Mucosa of descending colon (tissue), 3 donors: ENCODE measurements around the gene TFDP1. TPM values are rescaled to one million over a fixed set of nuclear protein-coding genes. Genes with fewer than 3 reads are reported as not detected.
A peak's percentile ranks its signal among the peaks of the same experiment; 100 is the strongest.
"Not testable (repeated sequence)": the region's sequence is repeated elsewhere in the genome, so short reads cannot be mapped to it uniquely, and the experiment has no call there.

ENCODE experiments used
- ATAC-seq: fragments of 200-7000 bp; cut with Tn5 transposase; one replicate; pipeline ENCODE4 v1.9.1; 2020; ENCODE audit warnings: mild to moderate bottlenecking, moderate library complexity
- DNase-seq, 3 donors: peaks; one replicate each; pipeline ENCODE4 v3.0.0-alpha.2; 2020
- H3K36me3 ChIP-seq: fragments of 200-600 bp; one replicate; pipeline ENCODE4 v1.8.0; 2021; ENCODE audit warnings: low read depth, mild to moderate bottlenecking
- H3K4me1 ChIP-seq: fragments of 200-600 bp; one replicate; pipeline ENCODE4 v1.8.0; 2021; ENCODE audit warnings: low read depth, mild to moderate bottlenecking
- H3K4me3 ChIP-seq: fragments of 200-600 bp; one replicate; pipeline ENCODE4 v1.8.0; 2021; ENCODE audit warnings: mild to moderate bottlenecking
- H3K9me3 ChIP-seq: fragments of 200-600 bp; one replicate; pipeline ENCODE4 v1.8.0; 2021; ENCODE audit warnings: mild to moderate bottlenecking
- CTCF ChIP-seq: fragments of 200-600 bp; IDR thresholded peaks from one replicate; pipeline ENCODE4 v1.8.0; 2022; ENCODE audit warnings: antibody characterized with exemption, mild to moderate bottlenecking
- intact Hi-C, 2 donors: fragments of 100-400 bp; cut with DNase I in 1 of 2; cut with micrococcal nuclease in 1 of 2; formaldehyde crosslinking; loops; one replicate each; pipeline versions ENCODE4 v1.11.0 to v1.11.1; 2022; cut with DNase I, micrococcal nuclease
- total RNA-seq, 3 donors: library from RNA; stranded (reverse); fragmentation: NEBNext Ultra II Directional in 2 of 3; extraction: Animal tissue kit (Norgen Biotek cat#: 25700) in 2 of 3; gene quantifications; one replicate each; pipeline versions ENCODE4 v1.2.1 to v1.2.4, GENCODE V29; 2021 to 2023
- donor health status: DM: no; HTN: no; CAD: no; lungs with moderate emphysema.
- donor health status: DM: no; HTN: no; CAD: no.
- donor health status: DM: no; HTN: yes; CAD: no.

The TFDP1 gene
- total RNA-seq, 3 donors from 2014 or later: 52.7 to 66.4 (median 54.3) TPM

- H3K36me3 ChIP-seq: no peaks in the 10 kb centered on the region
- no peak for ATAC-seq
Measured at GRCh38 chr13:113620036-113620796, 35.7 kb downstream of the TFDP1 start.

GRCh38 chr13:113621046-113621445, 36.5 kb downstream of the TFDP1 start:
- Histone ChIP-seq H3K36me3 (no peaks in the 10 kb centered on the region), H3K4me3 (no peak overlapping the region), H3K4me1 (no peaks in the 10 kb centered on the region), H3K9me3 (no peaks in the 10 kb centered on the region)
- no peak for ATAC-seq
- no peak for TF ChIP-seq CTCF
- intact Hi-C loops: no loop called here
- DNase-seq: no peak

More at GRCh38 chr13:113620036-113620796, 35.7 kb downstream of the TFDP1 start:
- no peak for TF ChIP-seq CTCF
- Histone ChIP-seq H3K4me3 (no peak overlapping the region), H3K9me3 (no peaks in the 10 kb centered on the region), H3K4me1 (no peaks in the 10 kb centered on the region)
- intact Hi-C loops: no loop called here
- peak in 1 of 3 donors; percentile 24 for DNase-seq

GRCh38 chr13:113621498-113621897, 36.9 kb downstream of the TFDP1 start:
- DNase-seq, ATAC-seq, H3K9me3 ChIP-seq, H3K36me3 ChIP-seq, H3K4me3 ChIP-seq, intact Hi-C loops, H3K4me1 ChIP-seq: not testable (repeated sequence)

- H3K9me3 ChIP-seq, H3K4me1 ChIP-seq, intact Hi-C loops, H3K36me3 ChIP-seq, DNase-seq, ATAC-seq, H3K4me3 ChIP-seq: not testable (repeated sequence)
Measured at GRCh38 chr13:113621986-113622550, 37.5 kb downstream of the TFDP1 start.

GRCh38 chr13:113622791-113623490, 38.4 kb downstream of the TFDP1 start:
- no peak for DNase-seq
- intact Hi-C loops: no loop called here
- no peak for ATAC-seq
- no peak for TF ChIP-seq CTCF
- Histone ChIP-seq H3K4me1 (no peaks in the 10 kb centered on the region), H3K9me3 (no peaks in the 10 kb centered on the region), H3K4me3 (no peak overlapping the region), H3K36me3 (no peaks in the 10 kb centered on the region)

- ATAC-seq: no peak
Measured at GRCh38 chr13:113623491-113624234, 39.1 kb downstream of the TFDP1 start.

More at GRCh38 chr13:113623491-113624234, 39.1 kb downstream of the TFDP1 start:
- no peaks in the 10 kb centered on the region for H3K4me1 ChIP-seq
- H3K4me3 ChIP-seq: no peak overlapping the region
- no peak for DNase-seq
- H3K36me3 ChIP-seq: no peaks in the 10 kb centered on the region
- intact Hi-C loops: no loop called here
- no peaks in the 10 kb centered on the region for H3K9me3 ChIP-seq
- TF ChIP-seq CTCF: no peak
